ENCODE data around the gene EYS. TPM values are rescaled to one million over a fixed set of nuclear protein-coding genes. Genes with fewer than 3 reads are reported as not detected.

Gene EYS
- total RNA-seq, 1 experiment from 2014 or later = not detected

DNA sequence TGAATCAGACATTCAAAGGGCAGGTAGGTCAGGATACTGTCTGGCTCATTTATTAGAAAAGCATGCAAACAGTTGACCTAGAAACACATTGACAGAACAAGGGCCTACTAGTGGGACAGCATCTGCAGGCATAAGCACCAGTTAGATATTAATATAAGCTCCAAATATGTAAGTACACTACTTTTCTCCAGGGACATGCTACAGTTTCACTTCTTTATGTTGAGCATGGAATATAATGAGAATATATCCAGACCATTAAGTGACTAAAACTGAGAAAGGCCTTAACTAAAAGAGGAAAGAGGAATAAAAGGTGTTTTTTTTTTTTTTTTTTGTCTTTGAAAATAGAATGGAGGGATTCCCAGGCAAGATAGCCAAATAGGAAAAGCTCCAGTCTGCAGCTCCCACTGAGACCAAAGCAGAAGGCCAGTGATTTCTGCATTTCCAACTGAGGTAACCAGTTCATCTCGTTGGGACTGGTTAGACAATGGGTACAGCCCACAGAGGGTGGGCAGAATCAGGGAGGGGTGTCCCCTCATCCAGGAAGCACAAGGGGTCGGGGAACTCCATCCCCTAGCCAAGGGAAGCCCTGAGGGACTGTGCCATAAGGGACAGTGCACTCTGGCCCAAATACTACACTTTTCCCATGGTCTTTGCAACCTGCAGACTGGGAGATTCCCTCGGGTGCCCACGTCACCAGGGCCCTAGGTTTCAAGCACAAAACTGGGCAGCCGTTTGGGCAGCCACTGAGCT, 1819.8 kb downstream of the EYS start:
- H3K27me3 Mint-ChIP-seq (ENCODE audit: low read depth) = no peaks in the 10 kb centered on the region
- no peaks in the 10 kb centered on the region; a peak in 2 of 7 replicates for H3K36me3 Mint-ChIP-seq (ENCODE audit: insufficient read depth in 1 of 3, low read depth in 3 of 3)
- H3K14ac ChIP-seq (ENCODE audit: insufficient read depth, low read length) = no peak overlapping the region
- no peak overlapping the region for H3K27ac ChIP-seq (ENCODE audit: insufficient read length, low read depth, low read length)
- H4K91ac ChIP-seq (ENCODE audit: insufficient read length, low read depth, low read length) = no peak overlapping the region
- H4K8ac ChIP-seq (replicated peaks; ENCODE audit: insufficient read length, low read depth, low read length) = no peak overlapping the region
- no peak overlapping the region for H3K9ac ChIP-seq (ENCODE audit: extremely low read depth, insufficient read length, low read length)
- H2AFZ ChIP-seq (ENCODE audit: low read length) = no peak overlapping the region
- H3T11ph ChIP-seq (ENCODE audit: low read length) = no peak overlapping the region
- H3K27ac Mint-ChIP-seq = no peak overlapping the region; a peak in 1 of 7 replicates
- H2BK120ac ChIP-seq (ENCODE audit: low read depth, low read length, poor library complexity, severe bottlenecking) = no peak overlapping the region
- H3K4me3 Mint-ChIP-seq = no peak overlapping the region
- no peaks in the 10 kb centered on the region for H3K4me1 Mint-ChIP-seq
- no peaks in the 10 kb centered on the region for H3K79me2 ChIP-seq (ENCODE audit: insufficient read depth, low read length)
- H4K20me1 ChIP-seq (ENCODE audit: control insufficient read depth, insufficient read depth, insufficient read length) = no peaks in the 10 kb centered on the region
- no peaks in the 10 kb centered on the region for H3K23me2 ChIP-seq (ENCODE audit: insufficient read length, low read depth, low read length, poor library complexity, severe bottlenecking)
- no peaks in the 10 kb centered on the region for H3K27me3 ChIP-seq (ENCODE audit: insufficient read depth, low read length)
- no peak overlapping the region for H2BK20ac ChIP-seq (ENCODE audit: low read depth, low read length, poor library complexity, severe bottlenecking)
- no peaks in the 10 kb centered on the region for H3K79me1 ChIP-seq (ENCODE audit: insufficient read depth, low read depth, low read length, poor library complexity, severe bottlenecking)
- H3K9me3 ChIP-seq (ENCODE audit: control insufficient read depth, low read depth, low read length) = no peaks in the 10 kb centered on the region
- TF ChIP-seq, protein P1, sequence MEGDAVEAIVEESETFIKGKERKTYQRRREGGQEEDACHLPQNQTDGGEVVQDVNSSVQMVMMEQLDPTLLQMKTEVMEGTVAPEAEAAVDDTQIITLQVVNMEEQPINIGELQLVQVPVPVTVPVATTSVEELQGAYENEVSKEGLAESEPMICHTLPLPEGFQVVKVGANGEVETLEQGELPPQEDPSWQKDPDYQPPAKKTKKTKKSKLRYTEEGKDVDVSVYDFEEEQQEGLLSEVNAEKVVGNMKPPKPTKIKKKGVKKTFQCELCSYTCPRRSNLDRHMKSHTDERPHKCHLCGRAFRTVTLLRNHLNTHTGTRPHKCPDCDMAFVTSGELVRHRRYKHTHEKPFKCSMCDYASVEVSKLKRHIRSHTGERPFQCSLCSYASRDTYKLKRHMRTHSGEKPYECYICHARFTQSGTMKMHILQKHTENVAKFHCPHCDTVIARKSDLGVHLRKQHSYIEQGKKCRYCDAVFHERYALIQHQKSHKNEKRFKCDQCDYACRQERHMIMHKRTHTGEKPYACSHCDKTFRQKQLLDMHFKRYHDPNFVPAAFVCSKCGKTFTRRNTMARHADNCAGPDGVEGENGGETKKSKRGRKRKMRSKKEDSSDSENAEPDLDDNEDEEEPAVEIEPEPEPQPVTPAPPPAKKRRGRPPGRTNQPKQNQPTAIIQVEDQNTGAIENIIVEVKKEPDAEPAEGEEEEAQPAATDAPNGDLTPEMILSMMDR (conservative IDR thresholded peaks at IDR 0.05) = no peak
- no peak for DNase-seq
- H2AK5ac ChIP-seq (ENCODE audit: insufficient read length, low read length) = no peak overlapping the region
- no peak overlapping the region for H2BK15ac ChIP-seq (ENCODE audit: low read depth, low read length)
- no peak overlapping the region for H3K18ac ChIP-seq (ENCODE audit: insufficient read length, low read depth, low read length)
- H2BK12ac ChIP-seq (ENCODE audit: insufficient read length, low read depth, low read length) = no peak overlapping the region
- H3K9me3 Mint-ChIP-seq = peaks cover 0 to 4% of the 10 kb centered on the region in 2 experiments; a peak in 2 of 5 replicates
- H3K23ac ChIP-seq (ENCODE audit: insufficient read length, low read depth, low read length) = no peak overlapping the region
- no CpG with 5 or more reads among the region's 5 CpGs for WGBS (ENCODE audit: extremely low coverage, insufficient read length, low lambda C conversion rate)
- H3K56ac ChIP-seq (ENCODE audit: insufficient read length, low read depth, low read length) = no peak overlapping the region
- H3K4me1 ChIP-seq (ENCODE audit: insufficient read depth, low read length) = no peaks in the 10 kb centered on the region
- H2BK5ac ChIP-seq (ENCODE audit: insufficient read length, low read length) = no peak overlapping the region
- no peak overlapping the region for H3K4me2 ChIP-seq (ENCODE audit: insufficient read depth, insufficient read length, low read length)
- no peak overlapping the region for H4K5ac ChIP-seq (ENCODE audit: insufficient read length, low read depth, low read length)
- H3K4ac ChIP-seq (ENCODE audit: low read depth, low read length) = no peak overlapping the region
